SK-N-SH (cell line): ENCODE measurements around the gene AKT1S1. TPM values are rescaled to one million over a fixed set of nuclear protein-coding genes. Genes with fewer than 3 reads are reported as not detected.

Experiments
- CTCF ChIA-PET: fragments of 300-600, 350-600 bp; formaldehyde crosslinking; extraction: SDS; loops from one replicate; lab custom pipeline; 2021; lab: Yijun Ruan, JAX
- POLR2A ChIA-PET: fragments of 350-600 bp; sonication (Branson Sonifier 250); formaldehyde crosslinking; extraction: SDS; loops from one replicate; lab custom pipeline; 2020; ENCODE audit warnings: antibody characterized with exemption, inconsistent platforms; lab: Yijun Ruan, JAX
- DNase-seq: peaks from one replicate; pipeline ENCODE4 v3.0.0; 2012
- H2AFZ ChIP-seq: fragments of 200-600 bp; sonication (generic); 2 replicates; pipeline ENCODE4 v1.8.1; 2016; ENCODE audit warnings: antibody characterized with exemption, mild to moderate bottlenecking, low read depth
- H3F3A ChIP-seq: fragments of 200-600 bp; sonication (generic); replicated peaks from 2 replicates; pipeline ENCODE3; 2016; ENCODE audit warnings: antibody characterized with exemption, mild to moderate bottlenecking; ENCODE audit not compliant: insufficient read depth
- H3K27ac ChIP-seq, 2 experiments: fragments of 200-500 bp in 1 of 2; fragments of 200-600 bp in 1 of 2; sonication (Bioruptor generic) in 1 of 2; sonication (generic), shearing (Covaris generic) in 1 of 2; 2 replicates each; pipeline versions ENCODE4 v1.5.1 to v1.6.1; 2014 to 2016; ENCODE audit warnings: low read depth in 2 of 2, inconsistent platforms in 1 of 2, low read length in 1 of 2, mild to moderate bottlenecking in 1 of 2, mixed read lengths in 1 of 2
- H3K27me3 ChIP-seq: fragments of 200-600 bp; sonication (generic), shearing (Covaris generic); 2 replicates; pipeline ENCODE4 v1.6.1; 2016; ENCODE audit warnings: mixed run types; ENCODE audit not compliant: insufficient read depth
- H3K36me3 ChIP-seq, 2 experiments: fragments of 200-500 bp in 1 of 2; fragments of 200-600 bp in 1 of 2; sonication (Bioruptor generic) in 1 of 2; sonication (generic) in 1 of 2; replicated peaks in 1 of 2; 2 replicates each; pipeline versions ENCODE3 to v1.5.1; 2014 to 2016; ENCODE audit warnings: low read length in 1 of 2, mild to moderate bottlenecking in 1 of 2; ENCODE audit not compliant: insufficient read depth in 2 of 2, control insufficient read depth in 1 of 2
- H3K4me1 ChIP-seq, 2 experiments: fragments of 200-500 bp in 1 of 2; fragments of 200-600 bp in 1 of 2; sonication (Bioruptor generic) in 1 of 2; sonication (generic), shearing (Covaris generic) in 1 of 2; 2 replicates each; pipeline versions ENCODE4 v1.5.1 to v1.6.1; 2014 to 2016; ENCODE audit warnings: low read depth in 1 of 2, low read length in 1 of 2, mixed run types in 1 of 2; ENCODE audit not compliant: insufficient read depth in 2 of 2, control insufficient read depth in 1 of 2
- H3K4me2 ChIP-seq: fragments of 200-600 bp; sonication (generic), shearing (Covaris generic); 2 replicates; pipeline ENCODE4 v1.6.1; 2017; ENCODE audit warnings: mixed run types
- H3K4me3 ChIP-seq, 2 experiments: fragments of 200-500 bp in 1 of 2; fragments of 200-600 bp in 1 of 2; sonication (Bioruptor generic) in 1 of 2; sonication (generic), shearing (Covaris generic) in 1 of 2; 2 replicates each; pipeline versions ENCODE4 v1.5.1 to v1.8.1; 2014 to 2016; ENCODE audit warnings: low read depth in 2 of 2, inconsistent platforms in 1 of 2, low read length in 1 of 2, mild to moderate bottlenecking in 1 of 2, mixed read lengths in 1 of 2, moderate library complexity in 1 of 2
- H3K79me2 ChIP-seq: fragments of 200-600 bp; sonication (generic); 2 replicates; pipeline ENCODE4 v1.8.1; 2017; ENCODE audit warnings: mild to moderate bottlenecking; ENCODE audit not compliant: insufficient read depth
- H3K9ac ChIP-seq: fragments of 200-600 bp; sonication (generic); 2 replicates; pipeline ENCODE4 v1.6.1; 2017; ENCODE audit warnings: mixed run types
- H3K9me2 ChIP-seq: fragments of 200-600 bp; sonication (generic); 2 replicates; pipeline ENCODE4 v1.6.1; 2017; ENCODE audit warnings: mixed run types
- H3K9me3 ChIP-seq: fragments of 200-600 bp; sonication (generic); 2 replicates; pipeline ENCODE4 v1.6.1; 2017; ENCODE audit warnings: mixed run types, mild to moderate bottlenecking, moderate library complexity
- H4K20me1 ChIP-seq: fragments of 200-600 bp; sonication (generic); 2 replicates; pipeline ENCODE4 v1.6.1; 2017; ENCODE audit warnings: mild to moderate bottlenecking, mixed run types; ENCODE audit not compliant: insufficient read depth
- ELF1 ChIP-seq: IDR thresholded peaks from 2 replicates; pipeline ENCODE4 v1.4.0; 2012
- EZH2phosphoT487 ChIP-seq: fragments of 200-600 bp; sonication (generic); IDR thresholded peaks from 2 replicates; pipeline ENCODE4 v1.6.1; 2017; ENCODE audit warnings: low read depth, mixed run types, mild to moderate bottlenecking, antibody characterized with exemption, moderate library complexity, borderline replicate concordance
- GATA2 ChIP-seq: sonication (generic); formaldehyde crosslinking; IDR thresholded peaks from 2 replicates; pipeline ENCODE4 v1.5.0; 2020; ENCODE audit warnings: mild to moderate bottlenecking, missing genetic modification reagents
- JUND ChIP-seq: IDR thresholded peaks from 2 replicates; pipeline ENCODE4 v1.4.0; 2012
- NFIC ChIP-seq: IDR thresholded peaks from 2 replicates; pipeline ENCODE4 v1.4.0; 2012; ENCODE audit warnings: borderline replicate concordance
- PBX3 ChIP-seq: IDR thresholded peaks from 2 replicates; pipeline ENCODE4; 2012
- POLR2AphosphoS5 ChIP-seq: IDR thresholded peaks from 2 replicates; pipeline ENCODE4 v1.6.1; 2012; ENCODE audit warnings: low read depth, low read length
- TEAD4 ChIP-seq: IDR thresholded peaks from 2 replicates; pipeline ENCODE4 v1.4.0; 2012; ENCODE audit warnings: mild to moderate bottlenecking, borderline replicate concordance; ENCODE audit not compliant: insufficient read depth
- USF2 ChIP-seq: fragments of 150-350 bp; IDR thresholded peaks from 2 replicates; pipeline ENCODE4 v1.6.1; 2017; ENCODE audit warnings: antibody characterized with exemption, low read length, low read depth, borderline replicate concordance
- ZBTB33 ChIP-seq: IDR thresholded peaks from 2 replicates; pipeline ENCODE4 v1.4.0; 2012; ENCODE audit warnings: low read depth, borderline replicate concordance
- WGBS: methylation state at CpG from one replicate; pipeline ENCODE4 v1.1.6; 2017; ENCODE audit warnings: low lambda C conversion rate; 5-methylcytosine and 5-hydroxymethylcytosine counted together
- polyA plus RNA-seq, 3 experiments: library from polyadenylated mRNA; depleted of rRNA; stranded (reverse); fragments of >200 nt; gene quantifications; 2 replicates each; pipeline ENCODE4 v1.2.3, GENCODE V29; 2012

Gene AKT1S1
- polyA plus RNA-seq, 1 of the 3 experiments (the other 2 are of a cell fraction): 63.7 TPM

- POLR2A ChIA-PET: interaction anchor here (1.3 kb wide), 1 partner anchor 12 kb away, joined by 5 read pairs; no protein-coding TSS in a partner anchor
- peak overlapping the region in 1 of 2 experiments; percentile 65; a peak in 2 of 4 replicates for H3K27ac ChIP-seq
- CTCF ChIA-PET: no interaction called here
- H4K20me1 ChIP-seq: peaks cover 65% of the 10 kb centered on the region
- H2AFZ ChIP-seq: no peak overlapping the region
- no peak overlapping the region for H3K4me3 ChIP-seq
- TF ChIP-seq EZH2phosphoT487 (no peak), PBX3 (peak; percentile 18), NFIC (no peak), POLR2AphosphoS5 (peak; percentile 28), ZBTB33 (peak; percentile 40; the same call in 1 of the 2 replicates), TEAD4 (no peak), ELF1 (0 out of 2 replicates have a peak, but pooled peaks have one; percentile 2), USF2 (no peak)
- H3K9me2 ChIP-seq: no peaks in the 10 kb centered on the region
- peaks cover 60% of the 10 kb centered on the region for H3F3A ChIP-seq
- 97% methylated on average over 20 of the region's 26 CpGs for WGBS
- H3K9ac ChIP-seq: no peak overlapping the region
- no peaks in the 10 kb centered on the region for H3K27me3 ChIP-seq
- peak; percentile 52 for DNase-seq
- H3K4me2 ChIP-seq: no peak overlapping the region
- peaks cover 17 to 49% of the 10 kb centered on the region in 2 experiments for H3K36me3 ChIP-seq
- H3K9me3 ChIP-seq: no peaks in the 10 kb centered on the region
- peaks cover 31% of the 10 kb centered on the region for H3K79me2 ChIP-seq
- peaks cover 13 to 19% of the 10 kb centered on the region in 2 experiments; a peak in 3 of 4 replicates for H3K4me1 ChIP-seq
Measured at GRCh38 chr19:49857061-49857837, 19.9 kb downstream of the AKT1S1 start.

GRCh38 chr19:49856574-49857021 lies 20.6 kb downstream of the AKT1S1 start:
- H4K20me1 ChIP-seq: peaks cover 71% of the 10 kb centered on the region

More at GRCh38 chr19:49856574-49857021, 20.6 kb downstream of the AKT1S1 start:
- no peak overlapping the region for H3K4me2 ChIP-seq
- H2AFZ ChIP-seq: no peak overlapping the region
- no peak overlapping the region for H3K4me3 ChIP-seq
- peaks cover 13 to 23% of the 10 kb centered on the region in 2 experiments; a peak in 3 of 4 replicates for H3K4me1 ChIP-seq
- H3K27ac ChIP-seq: no peak overlapping the region; a peak in 1 of 4 replicates
- H3K9ac ChIP-seq: no peak overlapping the region
- H3K79me2 ChIP-seq: peaks cover 37% of the 10 kb centered on the region
- peaks cover 17 to 44% of the 10 kb centered on the region in 2 experiments for H3K36me3 ChIP-seq
- POLR2A ChIA-PET: no interaction called here
- H3K9me3 ChIP-seq: no peaks in the 10 kb centered on the region
- no peaks in the 10 kb centered on the region for H3K27me3 ChIP-seq
- peaks cover 65% of the 10 kb centered on the region for H3F3A ChIP-seq
- CTCF ChIA-PET: no interaction called here
- no peaks in the 10 kb centered on the region for H3K9me2 ChIP-seq
- peak; percentile 24; the same call in 1 of the 2 replicates for TF ChIP-seq ELF1
- TF ChIP-seq GATA2 (CRISPR knock-in tag): no peak
- TF ChIP-seq JUND: peak; percentile 4; the same call in 1 of the 2 replicates
- 89% methylated on average over 7 of the region's 18 CpGs for WGBS
- DNase-seq: peak; percentile 36
